GM12872 (cell line): Measurements from ENCODE around the gene FAM98C.

Experiments
- CTCF ChIP-seq: IDR thresholded peaks from 3 replicates; pipeline ENCODE4 v1.5.1; 2011; ENCODE audit warnings: low read depth, mild to moderate bottlenecking, low read length, moderate library complexity; ENCODE audit not compliant: insufficient read depth

The FAM98C gene

GRCh38 chr19:38457690-38458405 lies 55.0 kb downstream of the FAM98C start:
- no peak for TF ChIP-seq CTCF
